CD14-positive monocyte (primary cell): Measurements from ENCODE around the gene C19orf85. TPM values are rescaled to one million over a fixed set of nuclear protein-coding genes. Genes with fewer than 3 reads are reported as not detected.

Experiments
- DNase-seq, 3 donors: peaks; one replicate each; pipeline ENCODE4 v3.0.0-alpha.2; 2011 to 2022
- H2AFZ ChIP-seq: 2 replicates; pipeline ENCODE4 v1.6.0; 2012; ENCODE audit warnings: mild to moderate bottlenecking, low read depth, low read length, inconsistent platforms; ENCODE audit not compliant: insufficient read depth, poor library complexity, severe bottlenecking
- H3K27ac ChIP-seq, 2 donors: 1 replicate in 1 of 2; 2 replicates in 1 of 2; pipeline ENCODE4 v1.5.1; 2012 to 2013; ENCODE audit warnings: low read length in 2 of 2, control low read depth in 1 of 2, inconsistent platforms in 1 of 2, low read depth in 1 of 2, mild to moderate bottlenecking in 1 of 2
- H3K27me3 ChIP-seq, 2 donors: one replicate each; pipeline versions ENCODE4 v1.6.0 to v1.6.1; 2011 to 2013; ENCODE audit warnings: low read length in 2 of 2; ENCODE audit not compliant: control insufficient read depth in 2 of 2, insufficient read depth in 2 of 2
- H3K36me3 ChIP-seq, 2 donors: replicated peaks in 1 of 2; 1 replicate in 1 of 2; 2 replicates in 1 of 2; pipeline versions ENCODE4 v1.5.1 to v1.6.1; 2012 to 2013; ENCODE audit warnings: low read length in 2 of 2, control low read depth in 1 of 2, inconsistent platforms in 1 of 2, mild to moderate bottlenecking in 1 of 2; ENCODE audit not compliant: insufficient read depth in 2 of 2, control insufficient read depth in 1 of 2
- H3K4me1 ChIP-seq, 2 donors: 1 replicate in 1 of 2; 2 replicates in 1 of 2; pipeline versions ENCODE4 v1.5.1 to v1.6.1; 2012 to 2013; ENCODE audit warnings: low read length in 2 of 2, control low read depth in 1 of 2, inconsistent platforms in 1 of 2, mild to moderate bottlenecking in 1 of 2, moderate library complexity in 1 of 2; ENCODE audit not compliant: insufficient read depth in 2 of 2, control insufficient read depth in 1 of 2
- H3K4me2 ChIP-seq: replicated peaks from 2 replicates; pipeline ENCODE3; 2012; ENCODE audit warnings: low read length, moderate library complexity, mild to moderate bottlenecking; ENCODE audit not compliant: poor library complexity, severe bottlenecking; ENCODE audit errors: extremely low read depth
- H3K4me3 ChIP-seq, 3 experiments: fragments of 200-600 bp in 1 of 3; sonication (generic) in 1 of 3; replicated peaks in 1 of 3; 1 replicate in 2 of 3; 2 replicates in 1 of 3; pipeline ENCODE4 v1.5.1; 2011 to 2013; ENCODE audit warnings: low read length in 3 of 3, mild to moderate bottlenecking in 3 of 3, control low read depth in 2 of 3, low read depth in 2 of 3, inconsistent platforms in 1 of 3, moderate library complexity in 1 of 3
- H3K79me2 ChIP-seq: 2 replicates; pipeline ENCODE4 v1.6.0; 2012; ENCODE audit warnings: mild to moderate bottlenecking, control low read depth, inconsistent platforms, low read length, moderate library complexity; ENCODE audit not compliant: insufficient read depth
- H3K9ac ChIP-seq: 2 replicates; pipeline ENCODE4 v1.6.0; 2017; ENCODE audit warnings: low read length, mild to moderate bottlenecking; ENCODE audit not compliant: insufficient read depth, poor library complexity, severe bottlenecking
- H3K9me3 ChIP-seq, 2 donors: replicated peaks in 1 of 2; 1 replicate in 1 of 2; 2 replicates in 1 of 2; pipeline versions ENCODE4 v1.5.1 to v1.6.1; 2012 to 2013; ENCODE audit warnings: low read length in 2 of 2, control low read depth in 1 of 2; ENCODE audit not compliant: control insufficient read depth in 1 of 2, insufficient read depth in 1 of 2
- H4K20me1 ChIP-seq: 2 replicates; pipeline ENCODE4 v1.6.0; 2012; ENCODE audit warnings: mild to moderate bottlenecking, low read length, control low read depth, moderate library complexity; ENCODE audit not compliant: insufficient read depth
- H3K27ac Mint-ChIP-seq, 7 donors: one replicate each; pipeline ENCODE4 v1.8.0; 2020; ENCODE audit warnings: mild to moderate bottlenecking in 7 of 7, mixed read lengths in 7 of 7, moderate library complexity in 6 of 7, inconsistent platforms in 2 of 7
- H3K27me3 Mint-ChIP-seq, 3 donors: one replicate each; pipeline ENCODE4 v1.8.0; 2021 to 2022; ENCODE audit warnings: low read depth in 3 of 3, mild to moderate bottlenecking in 3 of 3, mixed read lengths in 3 of 3, moderate library complexity in 3 of 3, inconsistent platforms in 1 of 3
- H3K36me3 Mint-ChIP-seq, 2 donors: one replicate each; pipeline ENCODE4 v1.8.0; 2020; ENCODE audit warnings: mixed read lengths in 2 of 2, inconsistent platforms in 1 of 2, mild to moderate bottlenecking in 1 of 2
- H3K4me1 Mint-ChIP-seq: one replicate; pipeline ENCODE4 v1.8.0; 2020; ENCODE audit warnings: mild to moderate bottlenecking, mixed read lengths
- H3K4me3 Mint-ChIP-seq, 2 donors: one replicate each; pipeline ENCODE4 v1.8.0; 2020; ENCODE audit warnings: mild to moderate bottlenecking in 2 of 2, mixed read lengths in 2 of 2, moderate library complexity in 1 of 2
- H3K9me3 Mint-ChIP-seq, 7 donors: one replicate each; pipeline ENCODE4 v1.8.0; 2020 to 2022; ENCODE audit warnings: mixed read lengths in 7 of 7, mild to moderate bottlenecking in 6 of 7, moderate library complexity in 6 of 7, inconsistent platforms in 2 of 7
- CTCF ChIP-seq: fragments of 200-600 bp; IDR thresholded peaks from one replicate; pipeline ENCODE4 v1.8.0; 2022; ENCODE audit warnings: antibody characterized with exemption, mild to moderate bottlenecking
- WGBS: methylation state at CpG from one replicate; pipeline ENCODE4 v1.1.5; 2013; ENCODE audit warnings: missing lambda C conversion rate; ENCODE audit not compliant: insufficient coverage; 5-methylcytosine and 5-hydroxymethylcytosine counted together
- intact Hi-C, 2 donors: fragments of 100-400 bp; cut with micrococcal nuclease; formaldehyde crosslinking; loops; one replicate each; pipeline versions ENCODE4 v1.15.0 to v1.15.1; 2023
- polyA plus RNA-seq, 3 donors: library from polyadenylated mRNA; depleted of rRNA in 1 of 3; unstranded in 2 of 3; stranded (reverse) in 1 of 3; fragments of 300-500 nt in 2 of 3; fragments of >200 nt in 1 of 3; fragmentation: Illumina TruSeq in 2 of 3; gene quantifications; 1 replicate in 2 of 3; 2 replicates in 1 of 3; pipeline ENCODE4 v1.2.3, GENCODE V29; 2012 to 2021

The C19orf85 gene
- polyA plus RNA-seq, 3 donors: not detected

GRCh38 chr19:55451965-55452748 lies 12.4 kb downstream of the C19orf85 start:
- H3K27me3 ChIP-seq: peaks cover 10 to 44% of the 10 kb centered on the region in 2 donors
- H3K27ac ChIP-seq: no peak overlapping the region
- Mint-ChIP-seq H3K4me3 (peak overlapping the region in 1 of 2 donors; percentile 65), H3K27ac (peak overlapping the region in 1 of 7 donors; percentile 50), H3K4me1 (peaks cover 6% of the 10 kb centered on the region), H3K27me3 (peaks cover 27 to 36% (median 29%) of the 10 kb centered on the region in 3 donors), H3K36me3 (peaks cover 17 to 26% of the 10 kb centered on the region in 2 donors), H3K9me3 (peaks cover 0 to 14% (median 9%) of the 10 kb centered on the region in 7 donors)
- intact Hi-C loops: loop anchor here (10.0 kb wide), 2 partner anchors 157 to 307 kb away; partner anchors contain the start of gene TNNT1 (in 1 of the 2)
- no peak overlapping the region for H2AFZ ChIP-seq
- peaks cover 5 to 10% of the 10 kb centered on the region in 2 donors for H3K4me1 ChIP-seq
- 3% methylated on average over 45 of the region's 57 CpGs for WGBS
- no peak overlapping the region for H3K4me3 ChIP-seq
- peaks cover 5 to 7% of the 10 kb centered on the region in 2 donors for H3K9me3 ChIP-seq
- H3K36me3 ChIP-seq: peaks cover 0 to 5% of the 10 kb centered on the region in 2 donors
- no peaks in the 10 kb centered on the region for H3K79me2 ChIP-seq
- peak overlapping the region; percentile 2 for H3K4me2 ChIP-seq
- peaks cover 3% of the 10 kb centered on the region for H4K20me1 ChIP-seq
- DNase-seq: no peak
- no peak overlapping the region for H3K9ac ChIP-seq
- TF ChIP-seq CTCF: no peak

GRCh38 chr19:55451163-55451964 lies 13.2 kb downstream of the C19orf85 start:
- no peaks in the 10 kb centered on the region for H3K79me2 ChIP-seq
- WGBS: 1% methylated on average over 68 of the region's 80 CpGs
- no peak overlapping the region for H3K4me3 ChIP-seq
- Mint-ChIP-seq H3K9me3 (peaks cover 0 to 14% (median 9%) of the 10 kb centered on the region in 7 donors), H3K36me3 (peaks cover 17 to 22% of the 10 kb centered on the region in 2 donors), H3K4me3 (peak overlapping the region in 1 of 2 donors; percentile 85), H3K4me1 (peaks cover 6% of the 10 kb centered on the region), H3K27me3 (peaks cover 27 to 36% (median 30%) of the 10 kb centered on the region in 3 donors), H3K27ac (no peak overlapping the region)
- H3K4me2 ChIP-seq: peak overlapping the region; percentile 2
- TF ChIP-seq CTCF: no peak
- H3K27me3 ChIP-seq: peaks cover 10 to 48% of the 10 kb centered on the region in 2 donors
- H3K27ac ChIP-seq: no peak overlapping the region
- peaks cover 0 to 5% of the 10 kb centered on the region in 2 donors for H3K36me3 ChIP-seq
- H3K9ac ChIP-seq: no peak overlapping the region
- peaks cover 5 to 10% of the 10 kb centered on the region in 2 donors for H3K4me1 ChIP-seq
- no peak for DNase-seq
- intact Hi-C loops: loop anchor here (10.0 kb wide), 2 partner anchors 157 to 307 kb away; partner anchors contain the start of gene TNNT1 (in 1 of the 2)
- peaks cover 5 to 7% of the 10 kb centered on the region in 2 donors for H3K9me3 ChIP-seq
- H2AFZ ChIP-seq: no peak overlapping the region
- peaks cover 3% of the 10 kb centered on the region for H4K20me1 ChIP-seq
